Fibroblast of skin of left quadriceps (primary cell): ENCODE measurements around the gene CCDC27.

Experiments used
- DNase-seq, 2 experiments: peaks; one replicate each; pipeline ENCODE4 v3.0.0-alpha.2; 2013; ENCODE audit warnings: low read depth in 2 of 2

Gene CCDC27

GRCh38 chr1:3759164-3759563, 6.9 kb downstream of the CCDC27 start:
- no peak for DNase-seq

GRCh38 chr1:3759796-3760195, 7.5 kb downstream of the CCDC27 start:
- no peak for DNase-seq

DNA sequence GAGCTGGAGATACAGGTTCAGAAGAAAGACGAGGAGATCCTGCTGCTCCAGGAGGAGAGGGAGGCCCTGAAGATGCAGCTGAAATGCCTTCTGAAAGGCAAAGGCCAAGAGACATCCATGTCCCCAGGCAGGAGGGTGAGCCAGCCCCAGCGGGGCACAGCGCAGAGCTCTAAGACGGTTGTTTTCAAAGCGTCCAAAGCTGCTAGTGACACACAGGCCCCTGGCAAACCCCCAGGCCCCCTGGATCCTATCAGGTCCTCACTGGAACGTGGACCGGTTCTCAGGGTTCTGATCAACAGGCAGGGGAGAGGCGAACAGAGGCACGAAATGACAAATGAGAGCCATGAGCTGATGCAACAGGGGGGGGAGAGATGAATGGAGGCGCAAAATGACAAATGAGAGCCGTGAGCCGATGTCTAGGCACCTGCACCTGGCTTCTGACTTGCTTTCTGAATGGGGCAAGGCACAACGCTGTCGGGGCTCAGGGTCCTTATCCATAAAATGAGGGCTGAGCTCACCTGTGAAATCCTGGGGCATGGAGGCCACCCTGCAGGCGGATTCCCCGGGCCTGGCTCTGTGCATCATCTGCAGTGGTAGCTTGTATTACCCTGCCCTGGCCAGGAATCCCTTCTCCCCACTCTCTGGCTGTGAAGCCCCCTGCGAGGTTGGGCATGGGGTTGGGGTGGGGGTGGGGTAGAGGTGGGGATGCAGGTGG, 9.2 kb downstream of the CCDC27 start:
- no peak for DNase-seq

DNA sequence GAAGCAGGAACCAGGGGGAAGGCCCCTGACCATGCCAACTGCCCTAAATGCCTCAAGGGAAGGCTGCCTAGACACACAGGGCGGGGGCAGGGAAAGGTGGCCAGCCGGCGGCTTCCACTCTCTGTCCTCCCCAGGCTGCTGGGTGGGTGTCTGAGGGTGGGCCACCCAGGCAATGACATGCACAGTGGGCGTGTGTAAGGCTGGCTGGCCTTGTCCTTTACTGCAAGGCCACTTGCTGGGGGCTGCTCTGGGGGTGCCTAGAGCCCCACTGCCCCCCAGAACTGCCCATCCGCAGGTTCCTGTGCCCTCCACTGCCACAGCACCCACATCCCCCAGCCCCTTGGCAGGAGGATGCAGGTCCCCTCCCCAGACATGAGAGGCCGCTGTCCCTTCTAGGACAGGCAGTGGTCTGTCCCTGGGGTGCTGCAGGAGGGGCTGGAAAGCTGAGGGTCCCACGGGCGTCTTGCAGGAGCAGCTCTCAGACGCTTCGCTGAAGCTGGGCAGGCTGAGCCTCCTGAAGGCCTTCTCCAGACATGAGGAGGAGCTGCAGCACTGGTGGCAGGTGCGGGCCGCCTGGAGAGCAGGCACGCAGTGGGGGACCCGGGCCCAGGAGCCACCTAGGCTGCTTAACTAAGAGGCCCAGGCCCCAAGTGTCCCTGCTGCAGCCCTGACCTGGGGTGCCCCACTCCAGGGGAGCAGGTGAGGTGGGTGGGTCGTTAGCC, 10.1 kb downstream of the CCDC27 start:
- no peak for DNase-seq

DNA sequence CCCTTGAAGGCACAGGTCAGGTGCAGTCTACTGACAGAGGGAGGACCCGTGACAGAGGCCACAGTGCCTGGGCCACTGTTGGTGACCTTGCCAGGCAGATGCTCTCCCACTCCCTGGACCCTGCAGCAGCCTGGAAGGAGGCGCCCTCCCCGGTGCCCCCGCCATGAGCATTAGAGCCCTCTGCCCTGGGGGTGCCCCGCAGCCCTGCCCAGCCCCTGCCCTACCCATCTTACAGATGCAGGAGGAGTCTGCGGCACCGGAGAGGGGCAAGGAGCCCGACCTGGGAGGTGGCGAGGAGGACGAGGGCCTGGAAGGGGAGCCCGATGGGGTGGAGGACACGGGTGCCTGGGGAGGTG, 10.6 kb downstream of the CCDC27 start:
- DNase-seq: no peak

DNA sequence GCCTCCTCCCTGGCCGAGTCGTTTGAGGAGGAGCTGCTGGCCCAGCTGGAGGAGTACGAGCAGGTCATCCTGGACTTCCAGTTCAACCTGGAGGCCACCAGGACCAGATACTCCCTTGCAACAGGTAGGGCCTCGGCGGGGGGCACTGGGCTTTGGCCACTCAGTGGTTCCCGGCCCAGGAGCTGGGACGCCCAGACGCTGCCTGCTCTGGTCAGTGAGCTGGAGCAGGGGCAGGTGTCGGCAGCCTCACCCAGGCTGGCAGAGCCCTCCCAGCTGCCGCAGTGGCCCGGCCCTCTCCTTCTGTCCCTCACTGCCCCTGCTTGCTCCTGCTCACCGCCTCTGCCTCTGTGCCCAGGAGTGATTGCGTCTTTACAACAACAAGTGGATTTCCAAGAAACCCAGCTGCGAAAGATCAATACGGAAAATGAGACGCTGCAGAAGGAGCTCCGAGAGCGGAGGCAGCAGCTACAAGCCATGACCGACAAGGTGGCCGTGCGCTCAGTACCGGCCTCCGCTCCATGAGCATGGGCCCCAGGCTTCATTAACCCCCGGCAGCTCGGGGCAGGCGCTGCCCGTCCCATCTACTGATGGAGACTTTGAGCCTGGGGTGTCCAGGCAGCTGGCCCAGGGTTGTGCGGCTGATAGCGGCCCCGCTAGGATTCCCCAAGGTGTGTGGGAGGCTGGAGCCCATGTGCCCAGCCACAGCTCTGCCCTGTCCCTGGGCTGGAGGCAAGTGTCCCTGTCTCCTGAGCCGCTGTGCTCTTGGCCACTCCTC, 11.3 kb downstream of the CCDC27 start:
- no peak for DNase-seq

DNA sequence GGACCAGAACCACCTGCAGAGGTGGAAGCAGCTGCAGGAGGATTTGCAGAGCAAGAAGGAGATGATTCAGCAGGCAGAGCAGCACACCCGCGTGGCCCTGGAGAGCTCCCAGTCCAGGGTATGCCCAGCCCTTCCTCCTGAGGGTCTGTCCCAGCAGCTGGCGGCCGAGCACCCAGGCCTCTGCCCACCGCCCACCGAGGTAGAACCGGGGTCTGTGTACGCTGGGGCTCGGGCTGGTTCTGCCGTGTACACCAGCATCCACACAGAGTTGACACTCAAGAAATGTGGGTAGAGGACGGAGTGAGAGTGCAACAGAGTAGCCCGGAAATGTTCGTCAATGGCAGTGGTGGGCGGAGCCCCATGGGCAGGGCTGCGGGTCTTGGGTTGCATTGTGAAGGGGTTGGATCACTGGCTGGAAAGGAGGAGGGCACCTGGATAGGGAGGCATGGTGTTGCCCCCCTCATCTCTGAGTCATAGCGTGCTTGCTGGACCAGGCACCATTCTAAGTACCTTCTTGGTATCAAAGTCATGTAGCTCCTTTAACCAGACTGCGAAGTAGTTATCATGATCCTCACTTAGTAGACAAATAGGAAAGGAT, 15.2 kb downstream of the CCDC27 start:
- DNase-seq: no peak

GRCh38 chr1:3768811-3769390, 16.7 kb downstream of the CCDC27 start:
- DNase-seq: no peak

- DNase-seq: no peak
These were observed 18.0 kb downstream of the CCDC27 start for GRCh38 chr1:3770047-3770765.

GRCh38 chr1:3771108-3772026, 19.1 kb downstream of the CCDC27 start:
- no peak for DNase-seq

GRCh38 chr1:3772027-3772714, 19.9 kb downstream of the CCDC27 start:
- DNase-seq: peak; percentile 46 to 50

- no peak for DNase-seq
These were observed 20.7 kb downstream of the CCDC27 start, which contains the start of gene SMIM1 for GRCh38 chr1:3772715-3773571. TSS of gene SMIM1 (plus strand) at chr1:3772749. CDS start at chr1:3775374, 2,625 bp downstream.

GRCh38 chr1:3773572-3774275, 21.5 kb downstream of the CCDC27 start:
- no peak for DNase-seq

DNA sequence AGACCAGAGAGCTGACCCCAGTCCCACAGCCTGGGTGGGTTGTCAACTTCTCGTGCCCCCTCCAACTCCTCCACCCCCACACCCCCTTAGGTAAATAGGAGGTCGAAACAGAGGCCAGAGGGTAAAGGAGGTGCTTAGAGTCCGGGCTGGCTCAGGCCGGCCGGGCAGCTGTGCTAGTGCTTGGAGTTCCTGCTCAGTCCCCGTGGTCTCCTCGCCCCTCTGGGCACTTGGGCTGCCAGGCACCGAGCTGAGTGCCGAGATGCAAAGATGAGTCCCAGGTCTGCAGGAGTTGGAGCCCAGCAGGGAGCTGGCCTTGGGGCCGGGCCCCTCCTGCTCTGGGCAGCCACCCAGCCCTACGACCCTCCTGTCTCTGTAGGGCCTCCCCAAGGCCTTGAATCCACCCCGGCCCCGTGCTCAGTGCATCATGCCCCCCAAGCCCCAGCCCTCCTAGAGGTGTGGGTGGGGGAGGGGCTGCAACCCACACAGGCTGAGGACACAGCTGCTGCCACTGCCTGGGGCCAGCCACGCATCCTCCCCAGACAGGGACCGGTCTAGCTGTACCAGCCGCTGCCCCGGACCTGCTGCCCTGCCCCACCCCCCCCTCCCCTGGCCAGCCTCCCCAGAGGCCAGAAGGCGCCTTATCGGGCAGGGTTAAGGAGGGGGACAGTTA, 22.2 kb downstream of the CCDC27 start:
- no peak for DNase-seq

DNA sequence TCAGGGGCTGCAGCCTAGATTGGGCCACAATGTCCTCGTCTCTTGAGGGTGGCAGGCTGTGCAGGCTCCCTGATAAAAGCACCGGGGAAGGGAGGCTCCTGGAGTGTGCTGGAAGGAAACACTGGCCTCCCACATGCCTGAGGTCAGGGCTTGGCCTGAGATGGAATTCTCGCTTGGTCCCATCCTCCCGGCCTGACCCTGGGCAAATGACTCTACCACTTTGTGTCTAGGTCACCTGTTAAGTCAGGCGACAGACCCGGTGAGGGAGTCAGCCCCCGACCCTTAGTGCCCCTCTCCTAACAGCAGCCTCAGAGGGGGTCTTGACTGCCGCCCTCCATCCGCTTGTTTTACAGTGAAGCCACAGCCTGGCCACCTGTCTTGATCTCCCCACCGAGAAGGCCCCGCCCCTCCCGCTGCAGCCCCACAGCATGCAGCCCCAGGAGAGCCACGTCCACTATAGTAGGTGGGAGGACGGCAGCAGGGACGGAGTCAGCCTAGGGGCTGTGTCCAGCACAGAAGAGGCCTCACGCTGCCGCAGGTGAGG, 22.8 kb downstream of the CCDC27 start:
- DNase-seq: no peak

- no peak for DNase-seq
These were observed 23.4 kb downstream of the CCDC27 start for GRCh38 chr1:3775490-3776230.
